HEK293 (cell line): Measurements from ENCODE around the gene ZIC4.

Source experiments
- CTCF ChIA-PET: fragments of 350-600 bp; formaldehyde crosslinking; extraction: SDS; loops from one replicate; lab custom pipeline; 2021; ENCODE audit warnings: antibody characterized with exemption; lab: Yijun Ruan, JAX
- POLR2A ChIA-PET: fragments of 300-600 bp; formaldehyde crosslinking; extraction: SDS; loops from one replicate; lab custom pipeline; 2020; ENCODE audit warnings: antibody characterized with exemption, inconsistent platforms; lab: Yijun Ruan, JAX
- H3K27ac ChIP-seq: fragments of 200-500 bp; sonication (Bioruptor generic); 2 replicates; pipeline ENCODE4 v1.5.1; 2014; ENCODE audit warnings: low read depth, low read length, control low read depth, inconsistent platforms; ENCODE audit errors: extremely low read depth
- H3K36me3 ChIP-seq, 2 experiments: fragments of 200-500 bp in 1 of 2; sonication (Bioruptor generic) in 1 of 2; 1 replicate in 1 of 2; 2 replicates in 1 of 2; pipeline ENCODE4 v1.5.1; 2014 to 2017; ENCODE audit warnings: inconsistent platforms in 2 of 2, low read length in 2 of 2; ENCODE audit not compliant: control insufficient read depth in 2 of 2, insufficient read depth in 1 of 2
- H3K4me1 ChIP-seq: fragments of 200-500 bp; sonication (Bioruptor generic); 2 replicates; pipeline ENCODE4 v1.5.1; 2014; ENCODE audit warnings: mild to moderate bottlenecking, low read length, inconsistent platforms; ENCODE audit not compliant: control insufficient read depth, insufficient read depth
- H3K4me3 ChIP-seq: 2 replicates; pipeline ENCODE4 v1.5.1; 2011; ENCODE audit warnings: low read depth, mild to moderate bottlenecking, control low read depth, low read length, moderate library complexity
- H3K9me3 ChIP-seq: fragments of 200-500 bp; sonication (Bioruptor generic); 2 replicates; pipeline ENCODE4 v1.5.1; 2014; ENCODE audit warnings: low read depth, low read length, inconsistent platforms; ENCODE audit not compliant: control insufficient read depth, insufficient read depth
- BCL11A ChIP-seq: fragments of 450-650 bp; formaldehyde crosslinking; IDR thresholded peaks from 2 replicates; pipeline ENCODE4 v1.5.1; 2016; ENCODE audit warnings: low read depth, missing biosample characterization, missing genetic modification characterization
- KLF7 ChIP-seq: fragments of 450-650 bp; formaldehyde crosslinking; IDR thresholded peaks from 2 replicates; pipeline ENCODE4 v1.5.1; 2016; ENCODE audit warnings: missing biosample characterization, missing genetic modification characterization, borderline replicate concordance
- KLF9 ChIP-seq: fragments of 450-650 bp; formaldehyde crosslinking; IDR thresholded peaks from 2 replicates; pipeline ENCODE4 v1.5.1; 2016; ENCODE audit warnings: missing biosample characterization, missing genetic modification characterization, low read depth
- MYNN ChIP-seq: fragments of 450-650 bp; formaldehyde crosslinking; IDR thresholded peaks from 2 replicates; pipeline ENCODE4 v1.5.1; 2016; ENCODE audit warnings: missing biosample characterization, missing genetic modification characterization, borderline replicate concordance
- SETDB1 ChIP-seq: IDR thresholded peaks from one replicate; pipeline ENCODE4 v1.6.1; 2017; ENCODE audit warnings: mild to moderate bottlenecking, low read length, moderate library complexity, mixed read lengths; ENCODE audit not compliant: insufficient read length
- SP3 ChIP-seq: fragments of 450-650 bp; formaldehyde crosslinking; IDR thresholded peaks from 2 replicates; pipeline ENCODE4 v1.5.1; 2016; ENCODE audit warnings: missing biosample characterization, missing genetic modification characterization
- ZBTB10 ChIP-seq: fragments of 450-650 bp; formaldehyde crosslinking; IDR thresholded peaks from 2 replicates; pipeline ENCODE4 v1.5.1; 2016; ENCODE audit warnings: missing biosample characterization, missing genetic modification characterization
- ZNF10 ChIP-seq: fragments of 450-650 bp; formaldehyde crosslinking; IDR thresholded peaks from 2 replicates; pipeline ENCODE4 v1.5.1; 2017; ENCODE audit warnings: missing biosample characterization, missing genetic modification characterization
- ZNF121 ChIP-seq: fragments of 450-650 bp; formaldehyde crosslinking; IDR thresholded peaks from 2 replicates; pipeline ENCODE4 v1.5.1; 2016; ENCODE audit warnings: missing biosample characterization, missing genetic modification characterization
- ZNF157 ChIP-seq: fragments of 450-650 bp; formaldehyde crosslinking; IDR thresholded peaks from 2 replicates; pipeline ENCODE4 v1.5.1; 2016; ENCODE audit warnings: missing biosample characterization, missing genetic modification characterization
- ZNF239 ChIP-seq: fragments of 450-650 bp; formaldehyde crosslinking; IDR thresholded peaks from 2 replicates; pipeline ENCODE4 v1.5.1; 2016; ENCODE audit warnings: missing biosample characterization, missing genetic modification characterization
- ZNF280D ChIP-seq: fragments of 450-650 bp; formaldehyde crosslinking; IDR thresholded peaks from 2 replicates; pipeline ENCODE4 v1.5.1; 2016; ENCODE audit warnings: missing biosample characterization, missing genetic modification characterization
- ZNF292 ChIP-seq: fragments of 450-650 bp; formaldehyde crosslinking; IDR thresholded peaks from 2 replicates; pipeline ENCODE4 v1.5.1; 2016; ENCODE audit warnings: low read depth, missing biosample characterization, missing genetic modification characterization, borderline replicate concordance
- ZNF391 ChIP-seq: fragments of 450-650 bp; formaldehyde crosslinking; IDR thresholded peaks from 2 replicates; pipeline ENCODE4 v1.5.1; 2016; ENCODE audit warnings: low read depth, missing biosample characterization, missing genetic modification characterization, borderline replicate concordance
- ZNF394 ChIP-seq: fragments of 450-650 bp; formaldehyde crosslinking; IDR thresholded peaks from 2 replicates; pipeline ENCODE4 v1.5.1; 2016; ENCODE audit warnings: missing biosample characterization, missing genetic modification characterization, mild to moderate bottlenecking, moderate library complexity, borderline replicate concordance
- ZNF48 ChIP-seq: fragments of 450-650 bp; formaldehyde crosslinking; IDR thresholded peaks from 2 replicates; pipeline ENCODE4 v1.5.1; 2016; ENCODE audit warnings: missing biosample characterization, missing genetic modification characterization
- ZNF488 ChIP-seq: fragments of 450-650 bp; formaldehyde crosslinking; IDR thresholded peaks from 2 replicates; pipeline ENCODE4 v1.5.1; 2016; ENCODE audit warnings: missing biosample characterization, missing genetic modification characterization
- ZNF501 ChIP-seq: fragments of 450-650 bp; formaldehyde crosslinking; IDR thresholded peaks from 2 replicates; pipeline ENCODE4 v1.5.1; 2016; ENCODE audit warnings: missing biosample characterization, missing genetic modification characterization
- ZNF521 ChIP-seq: fragments of 450-650 bp; formaldehyde crosslinking; IDR thresholded peaks from 2 replicates; pipeline ENCODE4 v1.5.1; 2017; ENCODE audit warnings: missing biosample characterization, mild to moderate bottlenecking, missing genetic modification characterization
- ZNF529 ChIP-seq: fragments of 450-650 bp; formaldehyde crosslinking; IDR thresholded peaks from 2 replicates; pipeline ENCODE4 v1.5.1; 2017; ENCODE audit warnings: missing genetic modification characterization, missing biosample characterization; ENCODE audit not compliant: insufficient replicate concordance
- ZNF560 ChIP-seq: fragments of 450-650 bp; formaldehyde crosslinking; IDR thresholded peaks from 2 replicates; pipeline ENCODE4 v1.5.1; 2017; ENCODE audit warnings: missing biosample characterization, missing genetic modification characterization, borderline replicate concordance
- ZNF658 ChIP-seq: fragments of 450-650 bp; formaldehyde crosslinking; IDR thresholded peaks from 2 replicates; pipeline ENCODE4; 2016; ENCODE audit warnings: missing biosample characterization, missing genetic modification characterization
- ZNF707 ChIP-seq: fragments of 450-650 bp; formaldehyde crosslinking; IDR thresholded peaks from 2 replicates; pipeline ENCODE4 v1.5.1; 2016; ENCODE audit warnings: missing biosample characterization, missing genetic modification characterization
- TF ChIP-seq, protein P1 (sequence below): fragments of 450-650 bp; formaldehyde crosslinking; IDR thresholded peaks from 2 replicates; pipeline ENCODE4 v1.5.1; 2016; ENCODE audit warnings: missing biosample characterization, missing genetic modification characterization
- TF ChIP-seq, protein P2 (sequence below): fragments of 450-650 bp; formaldehyde crosslinking; IDR thresholded peaks from 2 replicates; pipeline ENCODE4 v1.5.1; 2016; ENCODE audit warnings: missing biosample characterization, missing genetic modification characterization, borderline replicate concordance
- TF ChIP-seq, protein P3 (sequence below): IDR thresholded peaks from 2 replicates; pipeline ENCODE4 v1.6.1; 2011; ENCODE audit warnings: mild to moderate bottlenecking, low read depth, low read length, borderline replicate concordance

The ZIC4 gene

GRCh38 chr3:147427746-147428145, 21.4 kb upstream of the ZIC4 start:
- no peaks in the 10 kb centered on the region for H3K9me3 ChIP-seq
- ChIA-PET CTCF (no interaction called here), POLR2A (no interaction called here)
- no peak overlapping the region for H3K27ac ChIP-seq
- H3K4me1 ChIP-seq, result no peaks in the 10 kb centered on the region
- H3K4me3 ChIP-seq, result no peak overlapping the region
- no peaks in the 10 kb centered on the region for H3K36me3 ChIP-seq
- no peak for TF ChIP-seq ZNF707 (tag by site-specific recombination)
- TF ChIP-seq, protein P1, sequence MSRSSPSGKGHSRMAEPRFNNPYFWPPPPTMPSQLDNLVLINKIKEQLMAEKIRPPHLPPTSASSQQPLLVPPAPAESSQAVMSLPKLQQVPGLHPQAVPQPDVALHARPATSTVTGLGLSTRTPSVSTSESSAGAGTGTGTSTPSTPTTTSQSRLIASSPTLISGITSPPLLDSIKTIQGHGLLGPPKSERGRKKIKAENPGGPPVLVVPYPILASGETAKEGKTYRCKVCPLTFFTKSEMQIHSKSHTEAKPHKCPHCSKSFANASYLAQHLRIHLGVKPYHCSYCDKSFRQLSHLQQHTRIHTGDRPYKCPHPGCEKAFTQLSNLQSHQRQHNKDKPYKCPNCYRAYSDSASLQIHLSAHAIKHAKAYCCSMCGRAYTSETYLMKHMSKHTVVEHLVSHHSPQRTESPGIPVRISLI (tag by site-specific recombination), result no peak
- TF ChIP-seq ZBTB10, result no peak
- TF ChIP-seq ZNF391, result no peak
- no peak for TF ChIP-seq ZNF48 (tag by site-specific recombination)
- no peak for TF ChIP-seq KLF7 (tag by site-specific recombination)
- no peak for TF ChIP-seq SETDB1
- TF ChIP-seq ZNF658, result no peak
- TF ChIP-seq ZNF239 (tag by site-specific recombination), result no peak
- no peak for TF ChIP-seq ZNF10 (tag by site-specific recombination)
- no peak for TF ChIP-seq ZNF157 (tag by site-specific recombination)
- TF ChIP-seq, all 188 proteins: peak for 0

GRCh38 chr3:147426931-147427330, 20.6 kb upstream of the ZIC4 start:
- POLR2A ChIA-PET, result no interaction called here
- no peaks in the 10 kb centered on the region for H3K36me3 ChIP-seq
- CTCF ChIA-PET, result interaction anchor here (0.6 kb wide), 1 partner anchor 786 kb away, joined by 6 read pairs; no protein-coding TSS in a partner anchor
- no peak overlapping the region for H3K4me3 ChIP-seq
- no peak overlapping the region for H3K27ac ChIP-seq
- H3K9me3 ChIP-seq, result no peaks in the 10 kb centered on the region
- H3K4me1 ChIP-seq, result no peaks in the 10 kb centered on the region
- no peak for TF ChIP-seq ZNF560 (tag by site-specific recombination)
- no peak for TF ChIP-seq MYNN (tag by site-specific recombination)
- no peak for TF ChIP-seq ZNF121 (tag by site-specific recombination)
- no peak for TF ChIP-seq ZNF48 (tag by site-specific recombination)
- no peak for TF ChIP-seq ZNF280D (tag by site-specific recombination)
- TF ChIP-seq ZNF488 (tag by site-specific recombination), result no peak
- TF ChIP-seq ZNF292 (tag by site-specific recombination), result no peak
- no peak for TF ChIP-seq ZNF521
- TF ChIP-seq ZNF10 (tag by site-specific recombination), result no peak
- TF ChIP-seq SP3 (tag by site-specific recombination), result no peak
- TF ChIP-seq, protein P2, sequence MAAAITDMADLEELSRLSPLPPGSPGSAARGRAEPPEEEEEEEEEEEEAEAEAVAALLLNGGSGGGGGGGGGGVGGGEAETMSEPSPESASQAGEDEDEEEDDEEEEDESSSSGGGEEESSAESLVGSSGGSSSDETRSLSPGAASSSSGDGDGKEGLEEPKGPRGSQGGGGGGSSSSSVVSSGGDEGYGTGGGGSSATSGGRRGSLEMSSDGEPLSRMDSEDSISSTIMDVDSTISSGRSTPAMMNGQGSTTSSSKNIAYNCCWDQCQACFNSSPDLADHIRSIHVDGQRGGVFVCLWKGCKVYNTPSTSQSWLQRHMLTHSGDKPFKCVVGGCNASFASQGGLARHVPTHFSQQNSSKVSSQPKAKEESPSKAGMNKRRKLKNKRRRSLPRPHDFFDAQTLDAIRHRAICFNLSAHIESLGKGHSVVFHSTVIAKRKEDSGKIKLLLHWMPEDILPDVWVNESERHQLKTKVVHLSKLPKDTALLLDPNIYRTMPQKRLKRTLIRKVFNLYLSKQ (tag by site-specific recombination), result no peak
- no peak for TF ChIP-seq BCL11A (tag by site-specific recombination)
- TF ChIP-seq, protein P3, sequence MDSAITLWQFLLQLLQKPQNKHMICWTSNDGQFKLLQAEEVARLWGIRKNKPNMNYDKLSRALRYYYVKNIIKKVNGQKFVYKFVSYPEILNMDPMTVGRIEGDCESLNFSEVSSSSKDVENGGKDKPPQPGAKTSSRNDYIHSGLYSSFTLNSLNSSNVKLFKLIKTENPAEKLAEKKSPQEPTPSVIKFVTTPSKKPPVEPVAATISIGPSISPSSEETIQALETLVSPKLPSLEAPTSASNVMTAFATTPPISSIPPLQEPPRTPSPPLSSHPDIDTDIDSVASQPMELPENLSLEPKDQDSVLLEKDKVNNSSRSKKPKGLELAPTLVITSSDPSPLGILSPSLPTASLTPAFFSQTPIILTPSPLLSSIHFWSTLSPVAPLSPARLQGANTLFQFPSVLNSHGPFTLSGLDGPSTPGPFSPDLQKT, result no peak
- TF ChIP-seq KLF9, result no peak
- TF ChIP-seq ZNF501 (tag by site-specific recombination), result no peak
- no peak for TF ChIP-seq ZNF529 (tag by site-specific recombination)
- no peak for TF ChIP-seq ZNF394 (tag by site-specific recombination)
